Left ventricle myocardium inferior (tissue), 1 donor: ENCODE results near the gene TRMT1. TPM values are rescaled to one million over a fixed set of nuclear protein-coding genes. Genes with fewer than 3 reads are reported as not detected.

Source experiments
- DNase-seq: peaks from one replicate; pipeline ENCODE4 v3.0.0-alpha.2; 2020
- H3K27ac ChIP-seq: fragments of 200-600 bp; replicated peaks from 2 replicates; pipeline ENCODE4 v1.8.0; 2021
- H3K27me3 ChIP-seq: fragments of 200-600 bp; 2 replicates; pipeline ENCODE4 v1.8.0; 2021; ENCODE audit warnings: low read depth
- H3K36me3 ChIP-seq: fragments of 200-600 bp; 2 replicates; pipeline ENCODE4 v1.8.0; 2021
- H3K4me1 ChIP-seq: fragments of 200-600 bp; 2 replicates; pipeline ENCODE4 v1.8.0; 2021
- H3K4me3 ChIP-seq: fragments of 200-600 bp; 2 replicates; pipeline ENCODE4 v1.8.0; 2021; ENCODE audit warnings: mild to moderate bottlenecking, moderate library complexity
- H3K9me3 ChIP-seq: fragments of 200-600 bp; replicated peaks from 2 replicates; pipeline ENCODE4 v1.8.0; 2021
- CTCF ChIP-seq: fragments of 200-600 bp; IDR thresholded peaks from 2 replicates; pipeline ENCODE4 v1.8.0; 2021; ENCODE audit warnings: antibody characterized with exemption, mild to moderate bottlenecking, borderline replicate concordance
- intact Hi-C: fragments of 100-400 bp; cut with micrococcal nuclease; formaldehyde crosslinking; loops from one replicate; pipeline ENCODE4 v1.11.0; 2022
- total RNA-seq: library from RNA; stranded (reverse); fragmentation: NEBNext Ultra II Directional; extraction: Animal tissue kit (Norgen Biotek cat#: 25700); gene quantifications from one replicate; pipeline ENCODE4 v1.2.1, GENCODE V29; 2021
- donor health status: DM: no; HTN: yes; CAD: no; lungs with severe emphysema.

TRMT1 gene
- total RNA-seq, 1 donor from 2014 or later, result 19.6 TPM

- no peak for DNase-seq
- intact Hi-C loops, result loop anchor here (10.0 kb wide), 1 partner anchor 75 kb away; the partner anchor contains the start of gene NFIX
- Histone ChIP-seq H3K27ac (peak overlapping the region; percentile 74), H3K36me3 (peaks cover 14% of the 10 kb centered on the region), H3K4me1 (peaks cover 81% of the 10 kb centered on the region), H3K9me3 (no peaks in the 10 kb centered on the region), H3K27me3 (no peaks in the 10 kb centered on the region), H3K4me3 (peak overlapping the region; percentile 34)
- TF ChIP-seq CTCF, result peak; percentile 25
Measured at GRCh38 chr19:13069415-13070359, 46.9 kb downstream of the TRMT1 start.

GRCh38 chr19:13068085-13068846, 48.3 kb downstream of the TRMT1 start:
- peak overlapping the region; percentile 10 for H3K4me3 ChIP-seq
- no peak for TF ChIP-seq CTCF
- H3K27me3 ChIP-seq, result no peaks in the 10 kb centered on the region
- peak overlapping the region; percentile 74 for H3K27ac ChIP-seq
- peaks cover 95% of the 10 kb centered on the region for H3K4me1 ChIP-seq
- no peaks in the 10 kb centered on the region for H3K9me3 ChIP-seq
- H3K36me3 ChIP-seq, result peaks cover 3% of the 10 kb centered on the region
- intact Hi-C loops, result loop anchor here (10.0 kb wide), 1 partner anchor 73 kb away; the partner anchor contains the start of gene NFIX
- no peak for DNase-seq

GRCh38 chr19:13066933-13067807, 49.4 kb downstream of the TRMT1 start:
- intact Hi-C loops, result loop anchor here (10.0 kb wide), 1 partner anchor 72 kb away; the partner anchor contains the start of gene NFIX
- Histone ChIP-seq H3K9me3 (no peaks in the 10 kb centered on the region), H3K4me1 (peaks cover 100% of the 10 kb centered on the region), H3K36me3 (no peaks in the 10 kb centered on the region), H3K4me3 (peak overlapping the region; percentile 10), H3K27me3 (no peaks in the 10 kb centered on the region), H3K27ac (peak overlapping the region; percentile 98)
- no peak for DNase-seq
- no peak for TF ChIP-seq CTCF

- H3K9me3 ChIP-seq, result no peaks in the 10 kb centered on the region
- intact Hi-C loops, result loop anchor here (10.0 kb wide), 1 partner anchor 71 kb away; the partner anchor contains the start of gene NFIX
- TF ChIP-seq CTCF, result no peak
- H3K36me3 ChIP-seq, result no peaks in the 10 kb centered on the region
- no peaks in the 10 kb centered on the region for H3K27me3 ChIP-seq
- DNase-seq, result no peak
- peaks cover 100% of the 10 kb centered on the region for H3K4me1 ChIP-seq
- no peak overlapping the region for H3K4me3 ChIP-seq
- H3K27ac ChIP-seq, result peak overlapping the region; percentile 98
Measured at GRCh38 chr19:13066226-13066625, 50.3 kb downstream of the TRMT1 start.
